Erythroblast (primary cell): Measurements from ENCODE around the gene LPAR3.

Source experiments
- DNase-seq, 2 experiments: peaks; one replicate each; lab custom pipeline; 2025; lab: John Stamatoyannopoulos, UW
- GATA1 ChIP-seq: IDR thresholded peaks from 2 replicates; pipeline ENCODE4 v1.6.1; 2011; ENCODE audit warnings: low read depth, mild to moderate bottlenecking, control low read depth, low read length, moderate library complexity
- POLR2A ChIP-seq: IDR thresholded peaks from 2 replicates; pipeline ENCODE4 v1.6.1; 2011; ENCODE audit warnings: mild to moderate bottlenecking, low read length

The LPAR3 gene

DNA sequence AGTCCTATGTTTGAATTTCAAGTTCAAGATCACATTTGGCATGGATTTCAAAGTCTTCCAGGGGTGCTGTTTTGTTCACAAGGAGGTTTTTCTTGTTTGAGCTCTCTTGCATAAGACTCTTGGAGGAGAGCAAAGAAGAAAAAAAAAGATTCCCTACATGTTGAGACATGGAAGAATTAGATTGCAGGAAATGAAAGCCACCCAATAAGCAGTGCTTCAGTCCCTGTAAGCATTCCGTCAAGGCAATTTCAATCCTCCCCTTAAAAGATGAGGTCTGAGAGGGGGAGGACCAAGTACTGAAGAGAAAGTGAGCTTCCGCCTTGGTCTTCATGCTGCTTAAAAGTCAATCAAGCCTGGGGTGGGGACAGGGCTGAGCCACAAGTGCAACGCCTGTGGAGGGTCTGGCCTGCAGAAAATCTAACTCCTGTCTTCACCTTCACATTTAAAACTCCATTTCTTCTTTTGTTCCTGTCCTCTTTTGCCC is 50.2 kb downstream of the LPAR3 start:
- no peak for DNase-seq
- TF ChIP-seq POLR2A (no peak), GATA1 (no peak)

DNA sequence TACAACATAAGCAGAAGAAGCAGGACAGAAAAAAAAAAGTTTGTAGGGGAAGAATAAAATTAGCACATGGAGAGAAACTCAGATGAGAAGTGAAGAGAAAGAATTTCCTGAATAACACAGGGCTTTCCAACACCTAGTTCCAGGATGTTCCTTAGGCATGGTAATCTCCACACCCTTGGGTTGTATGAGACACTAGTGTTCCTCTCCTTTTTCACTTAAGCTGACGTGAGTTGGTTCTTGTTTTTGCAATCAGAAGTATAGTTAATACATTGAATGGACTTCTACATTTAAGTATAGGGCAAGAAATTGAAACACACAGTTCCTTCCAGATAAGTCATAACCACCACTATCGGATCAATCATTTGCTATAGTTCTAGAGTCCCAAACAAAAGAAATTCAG is 51.0 kb downstream of the LPAR3 start:
- DNase-seq = no peak

GRCh38 chr1:84840346-84840745 is 52.7 kb downstream of the LPAR3 start:
- no peak for DNase-seq
- TF ChIP-seq POLR2A (no peak), GATA1 (no peak)

More for the DNA sequence above, 51.0 kb downstream of the LPAR3 start:
- TF ChIP-seq POLR2A (no peak), GATA1 (no peak)

DNA sequence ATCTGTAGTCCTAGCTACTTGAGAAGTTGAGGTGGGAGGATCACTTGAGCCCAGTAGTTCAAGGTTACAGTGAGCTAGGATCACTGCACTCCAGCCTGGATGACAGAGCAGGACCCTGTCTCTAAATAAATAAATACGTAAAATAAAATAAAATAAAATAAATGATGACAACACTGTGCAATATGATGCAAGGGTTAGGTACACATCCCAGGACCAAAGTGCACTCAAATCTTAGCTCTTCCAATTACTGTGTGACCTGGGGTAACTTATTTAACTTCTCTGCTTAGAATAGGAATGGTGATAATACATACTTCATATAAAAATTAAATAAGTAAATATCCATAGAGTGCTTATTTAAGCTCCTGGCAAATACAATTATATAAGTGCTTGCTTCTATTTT is 53.5 kb downstream of the LPAR3 start:
- no peak for DNase-seq
- TF ChIP-seq GATA1 (no peak), POLR2A (no peak)

DNA sequence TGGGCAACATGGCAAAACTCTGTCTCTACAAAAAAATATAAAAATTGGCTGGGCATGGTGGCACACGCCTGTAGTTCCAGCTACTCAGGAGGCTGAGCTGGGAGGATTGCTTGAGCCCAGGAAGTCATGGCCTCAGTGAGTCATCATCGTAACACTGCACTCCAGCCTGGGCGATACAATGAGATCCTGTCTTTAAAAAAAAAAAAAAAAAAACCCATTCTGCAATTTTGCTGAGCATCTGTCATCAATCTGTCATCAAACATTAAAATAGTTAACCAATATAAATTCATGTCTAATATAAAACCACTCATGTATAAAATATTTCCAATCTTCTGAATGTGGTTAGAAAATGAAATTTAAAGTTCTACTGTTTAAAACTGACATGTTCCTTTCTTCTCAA is 56.9 kb downstream of the LPAR3 start:
- no peak for DNase-seq
- TF ChIP-seq POLR2A (no peak), GATA1 (no peak)

GRCh38 chr1:84835169-84835568 is 57.8 kb downstream of the LPAR3 start:
- no peak for DNase-seq
- no peak for TF ChIP-seq POLR2A
- TF ChIP-seq GATA1 = no peak

DNA sequence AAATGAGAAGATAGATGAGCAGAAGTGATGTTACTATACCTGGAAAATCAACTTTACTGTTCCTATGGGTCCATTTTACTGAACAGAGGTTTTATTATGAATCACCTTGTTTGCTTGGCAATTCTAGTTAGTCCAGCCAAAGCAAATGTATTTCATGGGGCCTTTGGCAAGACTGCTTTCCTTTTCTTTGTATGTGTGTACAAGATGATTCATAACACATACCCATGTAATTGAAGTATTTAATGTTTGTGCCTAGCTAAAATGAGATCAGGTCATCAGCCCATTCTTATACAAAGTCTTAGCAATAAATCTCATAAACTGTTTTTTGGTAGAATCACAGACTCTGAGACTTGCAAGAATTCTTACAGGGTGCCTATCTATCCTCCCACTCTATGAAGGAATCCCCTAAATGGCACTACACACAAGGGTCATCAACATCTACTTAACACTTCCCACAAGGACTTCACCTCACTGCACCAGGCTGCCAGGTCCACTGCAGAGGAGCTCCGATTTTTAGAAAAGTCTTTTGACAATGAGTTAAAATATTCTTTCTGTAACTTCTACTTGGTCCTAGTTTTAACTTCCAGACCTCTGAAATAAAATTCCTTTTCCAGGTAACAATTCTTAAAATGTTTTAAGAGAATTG is 58.5 kb downstream of the LPAR3 start:
- no peak for DNase-seq
- TF ChIP-seq GATA1 = no peak
- TF ChIP-seq POLR2A = no peak

DNA sequence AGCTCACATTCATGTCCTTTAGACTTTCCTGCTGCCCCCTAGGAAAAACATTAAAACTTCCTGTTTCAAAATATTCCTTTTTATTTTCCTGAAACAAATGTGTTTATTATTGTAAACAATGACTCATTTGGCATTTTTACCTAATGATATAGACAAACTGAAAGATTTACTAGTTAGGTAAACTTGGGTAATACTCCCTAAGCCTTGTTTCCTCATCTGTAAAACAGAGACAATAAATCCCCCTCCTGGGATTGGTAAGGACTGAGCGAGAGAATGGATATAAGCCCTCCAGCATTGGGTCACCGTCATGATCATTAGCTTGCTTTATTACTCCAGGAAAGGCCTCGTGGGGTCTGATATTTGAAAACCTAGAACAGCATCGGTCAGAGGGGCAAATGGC is 59.8 kb downstream of the LPAR3 start:
- TF ChIP-seq GATA1 = no peak
- no peak for TF ChIP-seq POLR2A
- DNase-seq = no peak

DNA sequence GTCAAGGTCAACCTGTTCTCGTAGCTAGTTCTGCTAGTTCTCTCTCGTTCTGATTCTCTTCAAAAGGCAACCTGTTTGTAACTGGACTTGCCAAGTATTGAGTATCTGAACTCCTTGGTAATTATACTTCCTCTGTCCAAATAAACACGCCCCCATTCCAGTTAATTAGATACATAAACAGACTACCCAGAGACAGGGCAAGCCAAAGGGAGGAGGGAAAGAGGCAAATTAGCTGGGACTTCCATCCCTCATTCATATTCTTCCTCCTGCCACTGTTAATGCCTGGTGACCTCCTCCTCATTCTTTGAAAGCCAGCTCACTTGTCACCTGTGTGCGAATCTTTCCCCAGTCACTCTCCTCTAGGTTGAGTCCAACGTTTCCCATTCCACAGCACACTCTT is 62.9 kb downstream of the LPAR3 start:
- no peak for TF ChIP-seq GATA1
- TF ChIP-seq POLR2A = no peak
- no peak for DNase-seq

DNA sequence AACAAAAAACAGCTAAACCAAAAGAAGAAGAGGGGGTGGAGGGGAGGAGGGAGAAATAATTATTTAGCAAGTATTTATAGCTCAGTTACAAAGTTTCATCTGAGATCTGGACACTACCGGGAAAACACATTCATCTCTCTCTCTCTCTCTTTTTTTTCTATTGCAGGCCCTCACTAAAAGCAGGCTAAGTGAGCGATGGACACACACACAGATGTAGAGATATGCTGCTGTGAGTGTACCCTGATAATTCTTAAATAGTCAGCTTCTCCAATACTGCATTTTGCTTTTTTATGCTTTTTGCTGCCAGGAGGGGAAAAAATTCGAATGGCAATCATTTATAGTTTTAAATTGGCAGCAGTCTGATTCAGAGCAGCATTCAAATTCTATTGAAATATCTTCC is 65.0 kb downstream of the LPAR3 start:
- TF ChIP-seq POLR2A (no peak), GATA1 (no peak)
- no peak for DNase-seq

GRCh38 chr1:84827555-84827954 is 65.5 kb downstream of the LPAR3 start:
- no peak for DNase-seq
- TF ChIP-seq POLR2A (no peak), GATA1 (no peak)

- TF ChIP-seq POLR2A = no peak
- TF ChIP-seq GATA1 = no peak
- DNase-seq = no peak
These were observed 67.8 kb downstream of the LPAR3 start for GRCh38 chr1:84825161-84825560.

DNA sequence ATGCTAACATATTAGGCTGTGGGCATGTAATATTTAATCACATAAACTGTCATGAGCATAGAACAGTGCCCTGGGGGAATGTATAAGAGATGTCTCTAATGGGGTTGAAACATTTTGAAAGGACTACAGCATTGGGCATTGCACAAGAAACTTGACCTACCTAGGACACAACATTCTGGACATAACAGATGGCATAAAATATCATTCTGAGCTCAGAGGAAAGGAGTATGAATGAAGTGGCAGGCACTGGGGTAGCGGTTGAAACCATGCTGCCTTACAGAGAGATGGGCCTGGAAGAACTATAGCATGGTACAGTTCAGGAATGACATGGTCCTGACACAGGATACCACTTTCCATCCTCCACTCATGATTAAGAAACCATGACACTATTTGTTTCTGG is 69.0 kb downstream of the LPAR3 start:
- no peak for DNase-seq
- no peak for TF ChIP-seq POLR2A
- no peak for TF ChIP-seq GATA1

DNA sequence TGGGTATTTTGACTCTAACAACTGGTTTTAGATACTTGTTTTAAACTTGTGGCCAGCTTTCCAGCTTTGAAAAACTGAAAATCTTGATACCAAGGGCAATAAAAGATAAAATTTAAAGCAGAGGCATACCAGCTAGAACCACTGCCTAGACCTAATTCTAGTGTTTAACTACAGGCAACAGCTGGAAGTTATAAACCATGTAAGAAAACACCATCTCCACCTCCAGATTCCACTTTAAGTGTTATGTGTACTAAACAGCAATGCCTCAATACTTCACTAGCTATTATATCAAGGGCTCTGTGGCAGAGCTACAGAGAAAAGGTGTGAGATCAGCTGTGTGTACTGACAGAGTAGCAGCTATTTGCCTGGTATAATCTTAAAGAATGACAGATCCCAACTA is 69.5 kb downstream of the LPAR3 start:
- TF ChIP-seq GATA1 (no peak), POLR2A (no peak)
- no peak for DNase-seq

- no peak for DNase-seq
These were observed 82.7 kb downstream of the LPAR3 start for GRCh38 chr1:84810343-84810742.

GRCh38 chr1:84809023-84809422 is 84.0 kb downstream of the LPAR3 start:
- DNase-seq = no peak
- TF ChIP-seq GATA1 (no peak), POLR2A (no peak)

More at GRCh38 chr1:84810343-84810742, 82.7 kb downstream of the LPAR3 start:
- TF ChIP-seq POLR2A = no peak
- TF ChIP-seq GATA1 = no peak
